HG02938 (cell line): ENCODE results near the gene GPR18.
"Not testable (repeated sequence)": the region's sequence is repeated elsewhere in the genome, so short reads cannot be mapped to it uniquely, and the experiment has no call there.

Experiments used
- ATAC-seq: cut with Tn5 transposase; IDR thresholded peaks from one replicate; pipeline ENCODE4 v1.9.1; 2021; ENCODE audit warnings: mild to moderate bottlenecking, moderate library complexity; ENCODE audit not compliant: unreplicated experiment

Gene GPR18

DNA sequence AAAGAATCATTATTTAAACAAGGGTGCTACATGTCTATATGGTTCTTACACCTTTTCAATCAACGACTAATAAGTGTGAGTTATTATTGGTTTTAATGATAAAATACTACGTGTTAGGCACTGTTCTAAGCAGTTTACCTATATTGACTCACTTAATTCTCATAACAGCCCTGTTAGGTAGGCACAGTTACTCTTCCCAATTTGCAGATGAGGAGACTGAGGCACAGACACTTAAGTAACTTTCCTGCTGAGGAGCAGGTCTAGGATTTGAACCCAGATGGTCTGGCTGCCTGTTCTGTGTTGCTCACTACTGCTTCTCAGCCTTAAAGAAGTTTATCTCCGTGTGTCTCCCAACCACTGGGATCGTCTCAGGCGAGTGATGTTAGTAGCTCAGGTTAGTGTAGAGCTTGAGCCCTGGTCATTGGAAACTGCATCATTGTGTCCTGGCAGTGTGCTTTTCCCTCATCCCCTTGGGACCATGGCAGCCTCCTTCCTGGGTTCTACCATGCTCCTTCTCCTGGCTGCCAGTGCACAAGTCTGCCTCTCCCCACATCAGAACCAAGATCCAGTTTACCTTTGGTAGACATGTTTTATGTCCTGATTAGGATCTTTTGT lies 46.7 kb downstream of the GPR18 start:
- ATAC-seq: no peak

DNA sequence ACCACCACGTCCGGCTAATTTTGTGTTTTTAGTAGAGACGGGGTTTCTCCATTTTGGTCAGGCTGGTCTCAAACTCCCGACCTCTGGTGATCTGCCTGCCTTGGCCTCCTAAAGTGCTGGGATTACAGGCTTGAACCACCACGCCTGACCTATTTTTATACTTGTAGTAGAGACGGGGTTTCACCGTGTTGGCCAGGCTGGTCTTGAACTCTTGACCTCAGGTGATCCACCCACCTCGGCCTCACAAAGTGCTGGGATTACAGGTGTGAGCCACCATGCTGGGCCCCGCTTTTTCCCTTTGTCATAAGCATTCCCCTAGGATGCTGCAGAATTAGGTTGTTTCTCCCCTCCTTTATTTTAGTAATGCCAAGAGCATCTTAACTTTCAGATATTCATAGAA lies 47.6 kb downstream of the GPR18 start:
- not testable (repeated sequence) for ATAC-seq

DNA sequence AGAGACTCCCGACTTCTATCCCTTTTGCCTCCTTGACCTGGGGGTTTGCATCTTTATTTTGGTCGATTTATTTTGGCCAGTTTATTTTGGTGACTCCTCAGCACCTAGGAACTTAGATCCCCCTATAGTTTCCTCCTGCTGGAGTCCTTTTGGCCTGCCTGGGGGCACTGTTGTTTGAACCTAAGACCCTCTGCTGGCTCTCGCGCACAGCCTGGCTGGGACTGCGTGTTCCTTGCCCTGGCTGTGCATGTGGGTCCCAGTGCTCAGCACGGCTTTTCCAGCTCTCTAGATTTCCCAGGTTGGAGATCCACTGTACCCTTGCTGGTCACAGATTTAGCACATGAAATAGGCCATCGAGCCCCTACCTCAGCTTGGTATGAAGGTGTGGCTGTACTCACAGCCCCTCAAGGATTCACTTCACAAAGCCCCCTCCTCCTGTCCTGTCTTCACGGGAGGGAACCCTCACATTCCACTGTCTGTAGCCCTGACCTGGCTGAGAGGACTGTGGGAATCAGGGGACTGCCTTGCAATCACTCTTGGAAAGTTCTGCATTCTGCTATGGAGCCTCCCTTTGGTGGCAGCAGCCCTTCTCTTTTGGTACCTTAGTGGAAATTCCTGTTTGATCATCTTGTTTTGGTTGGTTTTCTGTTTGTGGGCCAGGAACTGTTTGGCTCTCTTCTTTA lies 49.2 kb downstream of the GPR18 start:
- no peak for ATAC-seq

DNA sequence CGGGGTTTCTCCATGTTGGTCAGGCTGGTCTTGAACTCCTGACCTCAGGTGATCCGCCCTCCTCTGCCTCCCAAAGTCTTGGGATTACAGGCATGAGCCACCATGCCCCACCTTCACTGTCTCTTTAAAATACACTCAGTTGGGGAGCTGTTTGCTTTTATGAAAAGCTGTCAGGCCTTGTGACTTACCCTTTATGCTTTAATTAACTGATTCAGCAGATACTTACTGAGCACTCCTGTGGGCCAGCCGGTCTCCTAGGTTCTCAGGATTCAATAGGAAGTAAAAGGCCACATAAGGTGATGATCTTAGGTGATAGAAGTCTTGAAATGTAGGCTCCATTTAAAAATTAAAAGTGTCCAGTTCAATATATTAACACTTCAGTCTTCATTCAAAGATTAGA lies 50.0 kb downstream of the GPR18 start:
- ATAC-seq: no peak

DNA sequence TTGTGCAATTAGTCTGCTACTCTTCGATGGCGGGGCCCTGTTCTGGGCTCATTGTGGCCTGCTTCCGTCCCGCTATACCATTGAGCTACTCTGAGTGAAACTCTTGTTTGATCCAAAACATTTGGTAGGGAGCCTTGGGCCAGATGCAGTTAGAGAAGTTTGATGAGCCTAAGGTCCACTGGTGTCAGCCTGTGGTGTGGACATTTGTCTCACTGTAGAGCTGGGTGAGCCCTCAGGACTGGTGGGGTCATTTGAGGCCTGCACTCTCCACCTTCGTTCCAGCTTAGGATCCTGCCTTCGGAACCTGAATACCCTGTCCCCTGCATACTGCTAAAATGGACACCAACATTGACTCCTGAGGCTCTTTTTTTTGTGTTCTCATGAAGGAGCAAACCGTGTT lies 50.7 kb downstream of the GPR18 start:
- no peak for ATAC-seq

DNA sequence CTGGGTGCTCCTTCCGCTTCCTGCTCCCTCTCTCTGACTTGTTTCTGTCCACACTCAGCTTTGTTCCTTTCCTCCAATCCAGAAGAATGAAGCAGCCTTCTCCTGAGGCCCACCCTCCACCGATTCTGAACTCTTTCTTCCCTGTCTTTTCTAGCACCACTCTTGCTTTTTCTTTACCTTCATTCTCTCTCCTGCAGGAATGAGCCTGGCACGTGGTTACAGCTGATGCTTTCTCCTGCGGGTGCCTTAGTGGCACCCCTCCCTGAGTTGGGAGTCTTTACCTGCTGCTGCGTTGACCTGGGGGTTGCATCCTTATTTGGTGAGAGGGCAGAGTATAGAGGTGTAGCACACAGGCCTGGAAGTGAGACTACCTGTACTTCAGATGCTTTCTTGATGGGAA lies 51.3 kb downstream of the GPR18 start:
- ATAC-seq: no peak

DNA sequence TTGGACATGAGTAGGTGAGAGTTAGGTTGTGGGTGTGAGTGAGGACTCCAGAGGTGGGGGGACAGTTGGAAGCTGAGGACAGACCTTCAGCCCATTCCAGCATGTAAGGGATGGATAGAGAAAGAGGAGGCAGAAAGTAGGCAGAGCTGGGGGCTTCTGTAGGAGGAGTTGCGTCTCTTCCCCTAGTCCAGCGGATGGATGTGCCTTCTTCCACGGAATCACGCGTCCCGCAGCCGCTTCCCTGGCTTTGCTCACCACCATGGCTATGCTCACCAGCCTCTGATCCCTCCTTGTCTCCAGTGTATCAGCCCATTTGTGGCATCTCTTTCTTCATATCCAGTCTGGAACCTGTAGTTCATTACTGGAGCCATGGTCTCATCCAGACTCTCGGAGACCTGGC lies 52.0 kb downstream of the GPR18 start:
- no peak for ATAC-seq

DNA sequence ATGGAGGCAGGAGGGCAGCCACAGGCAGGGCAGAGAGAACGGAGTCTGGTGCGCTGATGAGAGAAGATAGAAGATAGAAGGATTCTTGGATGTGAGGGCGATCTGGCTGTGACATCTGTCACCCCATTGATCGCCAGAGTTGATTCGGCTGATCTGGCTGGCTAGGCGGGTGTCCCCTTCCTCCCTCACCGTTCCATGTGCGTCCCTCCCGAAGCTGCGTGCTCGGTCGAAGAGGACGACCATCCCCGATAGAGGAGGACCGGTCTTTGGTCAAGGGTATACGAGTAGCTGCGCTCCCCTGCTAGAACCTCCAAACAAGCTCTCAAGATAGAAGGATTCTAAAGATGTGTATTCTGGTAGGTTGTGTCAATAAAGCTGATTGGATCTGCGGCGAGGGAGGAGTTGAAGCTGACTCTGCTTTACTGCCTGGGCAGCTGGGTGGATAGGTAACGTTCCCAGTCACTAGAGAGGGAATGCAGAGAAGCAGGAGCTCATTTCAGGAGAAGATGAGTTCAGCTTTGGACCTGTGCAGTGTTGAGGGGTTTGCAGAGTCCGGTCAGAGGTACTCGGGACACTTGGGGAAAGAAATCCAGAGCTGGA lies 52.5 kb downstream of the GPR18 start:
- no peak for ATAC-seq
